GM12872 (cell line): ENCODE results near the gene NUP42.

Experiments used
- CTCF ChIP-seq: IDR thresholded peaks from 3 replicates; pipeline ENCODE4 v1.5.1; 2011; ENCODE audit warnings: low read depth, mild to moderate bottlenecking, low read length, moderate library complexity; ENCODE audit not compliant: insufficient read depth

Gene NUP42

GRCh38 chr7:23247603-23248335 is 65.9 kb downstream of the NUP42 start:
- TF ChIP-seq CTCF = no peak

DNA sequence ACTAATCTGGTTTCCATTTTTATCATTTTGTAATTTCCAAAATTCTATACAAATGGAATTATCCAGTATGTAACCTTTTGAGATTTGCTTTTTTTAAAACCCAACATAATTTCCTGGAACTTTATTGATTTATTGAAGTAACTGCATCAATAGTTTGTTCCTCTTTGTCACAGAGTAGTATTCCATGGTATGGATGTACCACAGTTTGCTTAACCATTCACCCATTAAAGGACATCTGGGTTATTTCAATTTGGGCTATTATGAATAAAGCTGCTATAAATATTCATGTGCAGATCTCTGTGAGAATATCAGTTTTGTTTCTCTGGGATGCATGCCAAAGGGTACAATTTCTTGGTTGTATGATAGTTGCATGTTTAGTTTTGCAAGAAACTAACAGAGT is 67.6 kb downstream of the NUP42 start:
- no peak for TF ChIP-seq CTCF
